C1 segment of cervical spinal cord (tissue), 14 donors: Measurements from ENCODE around the gene BTG3.

ENCODE experiments used
- DNase-seq, 14 donors: peaks; one replicate each; lab custom pipeline; 2025; lab: John Stamatoyannopoulos, UW

BTG3 gene

GRCh38 chr21:17585875-17586450 is 26.7 kb downstream of the BTG3 start:
- DNase-seq: no peak

GRCh38 chr21:17583898-17584297 is 28.8 kb downstream of the BTG3 start:
- DNase-seq: no peak

- DNase-seq: no peak
Measured at GRCh38 chr21:17580319-17580718, 32.4 kb downstream of the BTG3 start.

- DNase-seq: no peak
Measured at GRCh38 chr21:17578876-17579275, 33.8 kb downstream of the BTG3 start.

GRCh38 chr21:17578162-17578561 is 34.5 kb downstream of the BTG3 start:
- no peak for DNase-seq

GRCh38 chr21:17577701-17578100 is 35.0 kb downstream of the BTG3 start:
- no peak for DNase-seq

GRCh38 chr21:17576080-17576835 is 36.4 kb downstream of the BTG3 start:
- DNase-seq: no peak

GRCh38 chr21:17575076-17575475 is 37.6 kb downstream of the BTG3 start:
- no peak for DNase-seq

GRCh38 chr21:17572431-17572830 is 40.3 kb downstream of the BTG3 start:
- DNase-seq: no peak

GRCh38 chr21:17570786-17571185 is 41.9 kb downstream of the BTG3 start:
- DNase-seq: no peak

- DNase-seq: no peak
Measured at GRCh38 chr21:17560377-17561025, 52.2 kb downstream of the BTG3 start.

GRCh38 chr21:17554679-17555465 is 57.8 kb downstream of the BTG3 start:
- peak in 10 of 14 donors; percentile 10 to 69 (median 38) for DNase-seq

GRCh38 chr21:17554120-17554519 is 58.6 kb downstream of the BTG3 start:
- DNase-seq: no peak

GRCh38 chr21:17552410-17552809 is 60.3 kb downstream of the BTG3 start:
- DNase-seq: no peak

GRCh38 chr21:17550671-17551308 is 61.9 kb downstream of the BTG3 start:
- DNase-seq: no peak

- no peak for DNase-seq
Measured at GRCh38 chr21:17548262-17548661, 64.4 kb downstream of the BTG3 start.

GRCh38 chr21:17545007-17545406 is 67.7 kb downstream of the BTG3 start:
- no peak for DNase-seq
